Measurements from ENCODE around the gene SYNPO2. TPM values are rescaled to one million over a fixed set of nuclear protein-coding genes. Genes with fewer than 3 reads are reported as not detected.
"Not testable (repeated sequence)": the region's sequence is repeated elsewhere in the genome, so short reads cannot be mapped to it uniquely, and the experiment has no call there.

SYNPO2 gene
- total RNA-seq, 4 donors from 2014 or later = 144 to 400 (median 228) TPM

DNA sequence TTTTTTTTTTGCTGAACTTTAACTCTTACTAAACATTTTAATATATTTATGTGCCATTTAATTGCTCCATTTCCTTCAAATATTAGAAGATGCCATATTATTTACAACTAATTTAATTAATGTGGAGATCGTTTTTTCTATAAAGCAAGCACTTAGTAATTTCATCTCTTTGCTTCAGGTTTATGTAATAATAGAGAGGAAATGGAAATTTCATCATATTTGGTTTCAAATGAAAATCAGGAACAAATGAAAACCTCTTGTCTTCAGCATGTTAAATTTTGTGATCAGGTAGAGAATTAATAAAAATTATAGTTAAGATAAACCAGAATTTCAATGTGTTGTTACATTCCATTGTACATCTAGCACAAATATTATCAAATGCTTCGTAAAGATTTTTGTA lies 120.1 kb downstream of the SYNPO2 start:
- intact Hi-C loops (cut with DNase I; ENCODE audit: low total_unique reads) = no loop called here
- TF ChIP-seq POLR2A (IDR thresholded peaks at IDR 0.05) = no peak
- TF ChIP-seq CTCF (IDR thresholded peaks at IDR 0.05) = no peak
- no peak overlapping the region for H3K4me3 ChIP-seq
- no peak for DNase-seq
- H3K4me1 ChIP-seq = peaks cover 0 to 7% of the 10 kb centered on the region in 2 donors
- H3K27ac ChIP-seq = peak overlapping the region; percentile 47 to 99
- no peaks in the 10 kb centered on the region for H3K36me3 ChIP-seq
- H3K9me3 ChIP-seq = no peaks in the 10 kb centered on the region
- H3K27me3 ChIP-seq = no peaks in the 10 kb centered on the region

DNA sequence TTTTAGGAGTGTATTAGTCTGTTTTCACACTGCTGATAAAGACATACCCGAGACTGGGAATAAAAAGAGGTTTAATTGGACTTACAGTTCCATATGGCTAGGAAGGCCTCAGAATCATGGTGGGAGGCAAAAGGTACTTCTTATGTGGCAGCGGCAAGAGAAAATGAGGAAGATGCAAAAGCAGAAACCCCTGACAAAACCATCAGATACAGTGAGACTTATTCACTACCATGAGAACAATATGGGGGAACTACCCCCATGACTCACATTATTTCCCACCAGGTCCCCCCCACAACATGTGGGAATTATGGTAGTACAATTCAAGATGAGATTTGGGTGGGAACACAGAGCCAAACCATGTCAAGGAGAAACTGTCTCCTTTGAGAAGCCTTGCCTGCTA lies 121.6 kb downstream of the SYNPO2 start:
- H3K4me1 ChIP-seq; intact Hi-C loops (cut with DNase I; ENCODE audit: low total_unique reads); H3K27me3 ChIP-seq; H3K4me3 ChIP-seq; H3K9me3 ChIP-seq; H3K36me3 ChIP-seq; DNase-seq: not testable (repeated sequence)
- H3K27ac ChIP-seq = peak overlapping the region; percentile 55 to 99

- H3K9me3 ChIP-seq = no peaks in the 10 kb centered on the region
- peak overlapping the region; percentile 55 to 99 for H3K27ac ChIP-seq
- TF ChIP-seq CTCF (IDR thresholded peaks at IDR 0.05) (no peak), POLR2A (IDR thresholded peaks at IDR 0.05) (no peak)
- peaks cover 0 to 7% of the 10 kb centered on the region in 2 donors for H3K4me1 ChIP-seq
- H3K27me3 ChIP-seq = no peaks in the 10 kb centered on the region
- no peak overlapping the region for H3K4me3 ChIP-seq
- no peaks in the 10 kb centered on the region for H3K36me3 ChIP-seq
- DNase-seq = peak in 1 of 2 donors; percentile 36
- intact Hi-C loops (cut with DNase I; ENCODE audit: low total_unique reads) = no loop called here
These were observed 122.4 kb downstream of the SYNPO2 start for GRCh38 chr4:119010909-119011606.

DNA sequence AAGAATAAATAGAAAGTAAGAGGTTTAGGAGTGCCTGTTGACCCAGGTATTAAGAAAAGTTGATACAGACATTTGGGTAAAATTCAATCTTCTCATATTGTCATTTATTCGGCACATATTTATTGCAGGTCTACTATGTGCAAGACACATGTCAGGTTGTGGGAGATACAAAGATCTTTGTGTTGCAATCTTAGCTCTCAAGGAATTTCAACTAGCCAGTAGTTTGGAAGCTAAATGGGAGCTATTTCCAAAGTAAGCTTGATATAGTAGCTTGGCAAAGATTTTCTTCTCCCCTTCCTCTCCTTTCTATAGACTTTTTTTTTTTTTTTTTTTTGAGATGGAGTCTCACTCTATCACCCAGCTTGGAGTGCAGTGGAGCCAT lies 122.9 kb downstream of the SYNPO2 start:
- no peak for DNase-seq
- H3K27ac ChIP-seq = peak overlapping the region; percentile 55 to 99
- TF ChIP-seq CTCF (IDR thresholded peaks at IDR 0.05) (no peak), POLR2A (IDR thresholded peaks at IDR 0.05) (no peak)
- H3K27me3 ChIP-seq = no peaks in the 10 kb centered on the region
- H3K9me3 ChIP-seq = no peaks in the 10 kb centered on the region
- H3K4me3 ChIP-seq = no peak overlapping the region
- intact Hi-C loops (cut with DNase I; ENCODE audit: low total_unique reads) = no loop called here
- no peaks in the 10 kb centered on the region for H3K36me3 ChIP-seq
- H3K4me1 ChIP-seq = peaks cover 0 to 3% of the 10 kb centered on the region in 2 donors

- Histone ChIP-seq H3K27ac (peak overlapping the region; percentile 76 to 99), H3K4me1 (no peaks in the 10 kb centered on the region), H3K9me3 (no peaks in the 10 kb centered on the region), H3K4me3 (no peak overlapping the region), H3K36me3 (no peaks in the 10 kb centered on the region), H3K27me3 (no peaks in the 10 kb centered on the region)
- DNase-seq = no peak
- intact Hi-C loops (cut with DNase I; ENCODE audit: low total_unique reads) = no loop called here
- TF ChIP-seq POLR2A (IDR thresholded peaks at IDR 0.05) (no peak), CTCF (IDR thresholded peaks at IDR 0.05) (no peak)
These were observed 126.0 kb downstream of the SYNPO2 start for GRCh38 chr4:119014658-119015057.
